ENCODE data around the gene CENPS. TPM values are rescaled to one million over a fixed set of nuclear protein-coding genes. Genes with fewer than 3 reads are reported as not detected.

Gene CENPS
- total RNA-seq, 1 donor from 2014 or later, result 9.8 TPM

GRCh38 chr1:10386761-10387676, 43.2 kb upstream of the CENPS start:
- Mint-ChIP-seq H3K27ac (ENCODE audit: unreplicated experiment) (peak overlapping the region; percentile 52), H3K4me1 (ENCODE audit: unreplicated experiment) (peaks cover 19% of the 10 kb centered on the region), H3K9me3 (ENCODE audit: unreplicated experiment) (no peaks in the 10 kb centered on the region), H3K27me3 (ENCODE audit: unreplicated experiment) (peaks cover 8% of the 10 kb centered on the region), H3K4me3 (ENCODE audit: unreplicated experiment) (no peak overlapping the region), H3K36me3 (ENCODE audit: low read depth, unreplicated experiment) (peaks cover 27% of the 10 kb centered on the region)
- no peak for TF ChIP-seq CTCF (IDR thresholded peaks at IDR 0.05; ENCODE audit: unreplicated experiment)
- DNase-seq (ENCODE audit: low spot score), result no peak

GRCh38 chr1:10387677-10388386, 42.4 kb upstream of the CENPS start:
- DNase-seq (ENCODE audit: low spot score), result no peak
- Mint-ChIP-seq H3K27me3 (ENCODE audit: unreplicated experiment) (peaks cover 8% of the 10 kb centered on the region), H3K27ac (ENCODE audit: unreplicated experiment) (peak overlapping the region; percentile 52), H3K9me3 (ENCODE audit: unreplicated experiment) (no peaks in the 10 kb centered on the region), H3K4me3 (ENCODE audit: unreplicated experiment) (no peak overlapping the region), H3K4me1 (ENCODE audit: unreplicated experiment) (peaks cover 19% of the 10 kb centered on the region), H3K36me3 (ENCODE audit: low read depth, unreplicated experiment) (peaks cover 23% of the 10 kb centered on the region)
- no peak for TF ChIP-seq CTCF (IDR thresholded peaks at IDR 0.05; ENCODE audit: unreplicated experiment)

- H3K36me3 Mint-ChIP-seq (ENCODE audit: low read depth, unreplicated experiment), result peaks cover 18% of the 10 kb centered on the region
- no peak overlapping the region for H3K4me3 Mint-ChIP-seq (ENCODE audit: unreplicated experiment)
- no peak for TF ChIP-seq CTCF (IDR thresholded peaks at IDR 0.05; ENCODE audit: unreplicated experiment)
- DNase-seq (ENCODE audit: low spot score), result no peak
- H3K4me1 Mint-ChIP-seq (ENCODE audit: unreplicated experiment), result peaks cover 19% of the 10 kb centered on the region
- H3K27me3 Mint-ChIP-seq (ENCODE audit: unreplicated experiment), result peaks cover 5% of the 10 kb centered on the region
- no peak overlapping the region for H3K27ac Mint-ChIP-seq (ENCODE audit: unreplicated experiment)
- H3K9me3 Mint-ChIP-seq (ENCODE audit: unreplicated experiment), result no peaks in the 10 kb centered on the region
Observed at GRCh38 chr1:10388387-10388715, 41.9 kb upstream of the CENPS start.

GRCh38 chr1:10389271-10389973, 40.8 kb upstream of the CENPS start:
- Mint-ChIP-seq H3K4me1 (ENCODE audit: unreplicated experiment) (peaks cover 17% of the 10 kb centered on the region), H3K36me3 (ENCODE audit: low read depth, unreplicated experiment) (peaks cover 14% of the 10 kb centered on the region), H3K27ac (ENCODE audit: unreplicated experiment) (no peak overlapping the region), H3K9me3 (ENCODE audit: unreplicated experiment) (no peaks in the 10 kb centered on the region), H3K27me3 (ENCODE audit: unreplicated experiment) (peaks cover 4% of the 10 kb centered on the region), H3K4me3 (ENCODE audit: unreplicated experiment) (no peak overlapping the region)
- no peak for TF ChIP-seq CTCF (IDR thresholded peaks at IDR 0.05; ENCODE audit: unreplicated experiment)
- no peak for DNase-seq (ENCODE audit: low spot score)

Measured in endothelial cell (in vitro differentiated cells).